IMR-90 (cell line): ENCODE data around the gene FAHD2A. TPM values are rescaled to one million over a fixed set of nuclear protein-coding genes. Genes with fewer than 3 reads are reported as not detected.
A peak's percentile ranks its signal among the peaks of the same experiment; 100 is the strongest.
"Not testable (repeated sequence)": the region's sequence is repeated elsewhere in the genome, so short reads cannot be mapped to it uniquely, and the experiment has no call there.

Source experiments
- ATAC-seq: fragments of 200-7000 bp; cut with Tn5 transposase; 2 replicates; pipeline ENCODE4 v1.9.1; 2020; ENCODE audit warnings: low read depth, mild to moderate bottlenecking, moderate library complexity
- BruUV-seq: library from RNA; stranded (reverse); fragments of 400-500 nt; replicated peaks from 2 replicates; lab custom pipeline; 2021; lab: Mats Ljungman, UMichigan
- CTCF ChIA-PET: fragments of 300-600 bp; formaldehyde crosslinking; extraction: SDS; loops from one replicate; lab custom pipeline; 2021; ENCODE audit warnings: antibody characterized with exemption; lab: Yijun Ruan, JAX
- POLR2A ChIA-PET: fragments of 300-600 bp; sonication (Branson Sonifier 250); formaldehyde crosslinking; loops from one replicate; lab custom pipeline; 2022; ENCODE audit warnings: antibody characterized with exemption; ENCODE audit not compliant: unreplicated experiment; lab: Charles Lee
- DNase-seq: peaks from one replicate; pipeline ENCODE4 v3.0.0; 2013
- H2AFZ ChIP-seq: replicated peaks from 2 replicates; pipeline ENCODE3; 2013; ENCODE audit warnings: low read length, mild to moderate bottlenecking; ENCODE audit not compliant: poor library complexity
- H2AK5ac ChIP-seq: 2 replicates; pipeline ENCODE4 v1.6.1; 2013; ENCODE audit warnings: low read depth, low read length, inconsistent platforms
- H2AK9ac ChIP-seq: replicated peaks from 2 replicates; pipeline ENCODE3; 2013; ENCODE audit warnings: mild to moderate bottlenecking, low read depth, low read length, moderate library complexity; ENCODE audit not compliant: poor library complexity
- H2BK120ac ChIP-seq: 2 replicates; pipeline ENCODE4 v1.6.1; 2013; ENCODE audit warnings: low read depth, low read length, inconsistent platforms
- H2BK15ac ChIP-seq: 3 replicates; pipeline ENCODE4 v1.6.1; 2013; ENCODE audit warnings: low read depth, low read length, inconsistent platforms
- H2BK20ac ChIP-seq: 2 replicates; pipeline ENCODE4 v1.6.1; 2013; ENCODE audit warnings: low read depth, mild to moderate bottlenecking, inconsistent platforms, low read length, moderate library complexity
- H2BK5ac ChIP-seq: 2 replicates; pipeline ENCODE4 v1.6.1; 2013; ENCODE audit warnings: mild to moderate bottlenecking, low read depth, low read length, inconsistent platforms; ENCODE audit not compliant: poor library complexity, severe bottlenecking
- H3K14ac ChIP-seq: replicated peaks from 2 replicates; pipeline ENCODE4 v1.6.1; 2013; ENCODE audit warnings: low read depth, low read length, inconsistent platforms
- H3K18ac ChIP-seq: 2 replicates; pipeline ENCODE4 v1.6.1; 2013; ENCODE audit warnings: low read depth, low read length, control low read depth
- H3K23ac ChIP-seq: 2 replicates; pipeline ENCODE4 v1.6.1; 2013; ENCODE audit warnings: low read depth, low read length, inconsistent platforms
- H3K27ac ChIP-seq: 2 replicates; pipeline ENCODE4 v1.5.1; 2013; ENCODE audit warnings: mild to moderate bottlenecking, control low read depth, low read length; ENCODE audit not compliant: insufficient read depth
- H3K27me3 ChIP-seq: 2 replicates; pipeline ENCODE4 v1.6.1; 2013; ENCODE audit warnings: low read length; ENCODE audit not compliant: control insufficient read depth, insufficient read depth
- H3K36me3 ChIP-seq: 2 replicates; pipeline ENCODE4 v1.6.1; 2013; ENCODE audit warnings: low read length, mixed read lengths; ENCODE audit not compliant: control insufficient read depth, insufficient read depth
- H3K4ac ChIP-seq: 2 replicates; pipeline ENCODE4 v1.6.1; 2013; ENCODE audit warnings: low read depth, low read length, inconsistent platforms
- H3K4me1 ChIP-seq: 2 replicates; pipeline ENCODE4 v1.6.1; 2013; ENCODE audit warnings: low read length, mixed read lengths; ENCODE audit not compliant: control insufficient read depth, insufficient read depth
- H3K4me2 ChIP-seq: 2 replicates; pipeline ENCODE4 v1.6.1; 2013; ENCODE audit warnings: low read depth, mild to moderate bottlenecking, control low read depth, low read length, moderate library complexity
- H3K4me3 ChIP-seq: 2 replicates; pipeline ENCODE4 v1.5.1; 2013; ENCODE audit warnings: low read depth, mild to moderate bottlenecking, control low read depth, low read length, moderate library complexity; ENCODE audit not compliant: insufficient read depth
- H3K56ac ChIP-seq: 2 replicates; pipeline ENCODE4 v1.6.1; 2013; ENCODE audit warnings: low read length, inconsistent platforms; ENCODE audit not compliant: insufficient read depth; ENCODE audit errors: extremely low read depth
- H3K79me1 ChIP-seq, 2 experiments: 2 replicates each; pipeline ENCODE4 v1.6.1; 2013; ENCODE audit warnings: low read length in 2 of 2, inconsistent platforms in 1 of 2, low read depth in 1 of 2
- H3K9ac ChIP-seq: 2 replicates; pipeline ENCODE4 v1.6.1; 2013; ENCODE audit warnings: low read depth, low read length, control low read depth
- H3K9me1 ChIP-seq: 2 replicates; pipeline ENCODE4 v1.6.1; 2013; ENCODE audit warnings: low read length, inconsistent platforms; ENCODE audit not compliant: insufficient read depth
- H3K9me3 ChIP-seq: 2 replicates; pipeline ENCODE4 v1.6.1; 2013; ENCODE audit warnings: low read length; ENCODE audit not compliant: control insufficient read depth, insufficient read depth
- H4K20me1 ChIP-seq: 2 replicates; pipeline ENCODE4 v1.6.1; 2013; ENCODE audit warnings: low read length, inconsistent platforms; ENCODE audit not compliant: insufficient read depth
- H4K5ac ChIP-seq: 2 replicates; pipeline ENCODE4 v1.6.1; 2013; ENCODE audit warnings: mild to moderate bottlenecking, low read depth, low read length, control low read depth
- H4K8ac ChIP-seq, 2 experiments: 2 replicates each; pipeline ENCODE4 v1.6.1; 2013; ENCODE audit warnings: low read depth in 2 of 2, low read length in 2 of 2, control low read depth in 1 of 2, inconsistent platforms in 1 of 2
- H4K91ac ChIP-seq: 2 replicates; pipeline ENCODE4 v1.6.1; 2013; ENCODE audit warnings: low read depth, low read length, inconsistent platforms; ENCODE audit not compliant: insufficient read depth
- WGBS, 2 experiments: methylation state at CpG; one replicate each; pipeline versions ENCODE4 v1.1.5 to v1.1.7; 2013; ENCODE audit warnings: missing lambda C conversion rate in 2 of 2; ENCODE audit not compliant: insufficient read length in 1 of 2; ENCODE audit errors: extremely low coverage in 2 of 2; 5-methylcytosine and 5-hydroxymethylcytosine counted together
- dilution Hi-C: fragments of 300-500 bp; cut with HindIII; formaldehyde crosslinking; loops from one replicate; pipeline ENCODE4 v1.14.3; 2018; ENCODE audit warnings: low sequenced_read_pairs; ENCODE audit not compliant: unreplicated experiment
- in situ Hi-C: fragments of 300-500 bp; cut with MboI; formaldehyde crosslinking; loops from 3 replicates; pipeline ENCODE4 v1.14.3; 2019; ENCODE audit warnings: low sequenced_read_pairs, inconsistent platforms, mixed read lengths
- intact Hi-C: fragments of 100-400 bp; cut with micrococcal nuclease; formaldehyde crosslinking; loops from 2 replicates; pipeline ENCODE4 v1.10.0; 2022
- polyA plus RNA-seq, 3 experiments: library from polyadenylated mRNA; depleted of rRNA; stranded (reverse); fragments of >200 nt; gene quantifications; 2 replicates each; pipeline ENCODE4 v1.2.3, GENCODE V29; 2012; ENCODE audit warnings: low replicate concordance in 1 of 3
- total RNA-seq: library from RNA; depleted of rRNA; stranded (reverse); fragments of >200 nt; gene quantifications from 2 replicates; pipeline ENCODE4 v1.2.3, GENCODE V29; 2012

FAHD2A gene
- total and polyA plus RNA-seq, 2 of the 4 experiments (the other 2 are of a cell fraction): 35.1 to 36.2 TPM

- dilution Hi-C loops, H4K20me1 ChIP-seq, in situ Hi-C loops, H2BK120ac ChIP-seq, H3K9me3 ChIP-seq, H3K9me1 ChIP-seq, H2AK9ac ChIP-seq, CTCF ChIA-PET, H4K5ac ChIP-seq, H3K4me3 ChIP-seq, H3K18ac ChIP-seq, POLR2A ChIA-PET, H3K27ac ChIP-seq, H3K36me3 ChIP-seq, H4K8ac ChIP-seq, H3K4me1 ChIP-seq, H2AK5ac ChIP-seq, H3K27me3 ChIP-seq, BruUV-seq, H4K91ac ChIP-seq, H2AFZ ChIP-seq, H3K79me1 ChIP-seq, H3K4me2 ChIP-seq, H2BK15ac ChIP-seq, intact Hi-C loops, H3K14ac ChIP-seq, ATAC-seq, H3K4ac ChIP-seq, H3K9ac ChIP-seq, H2BK5ac ChIP-seq, DNase-seq, H3K56ac ChIP-seq, H2BK20ac ChIP-seq, H3K23ac ChIP-seq: not testable (repeated sequence)
- no CpG with 5 or more reads among the region's 8 CpGs for WGBS, 2 experiments
Observed at GRCh38 chr2:95429748-95430467, 27.4 kb downstream of the FAHD2A start.

- H4K91ac ChIP-seq, H3K9me1 ChIP-seq, POLR2A ChIA-PET, H3K27ac ChIP-seq, H3K18ac ChIP-seq, H3K4me2 ChIP-seq, intact Hi-C loops, H3K23ac ChIP-seq, H2BK20ac ChIP-seq, H4K5ac ChIP-seq, H3K9me3 ChIP-seq, H3K4me1 ChIP-seq, H3K36me3 ChIP-seq, H2AK5ac ChIP-seq, H3K27me3 ChIP-seq, H3K4me3 ChIP-seq, H3K56ac ChIP-seq, H3K79me1 ChIP-seq, H2AK9ac ChIP-seq, in situ Hi-C loops, dilution Hi-C loops, DNase-seq, H3K9ac ChIP-seq, H2BK15ac ChIP-seq, H3K14ac ChIP-seq, H4K20me1 ChIP-seq, H2AFZ ChIP-seq, CTCF ChIA-PET, BruUV-seq: not testable (repeated sequence)
- Histone ChIP-seq H2BK120ac (peak overlapping the region; percentile 54; the same call in 1 of the 2 replicates), H2BK5ac (peak overlapping the region; percentile 62), H3K4ac (peak overlapping the region; percentile 77), H4K8ac (peak overlapping the region in 1 of 2 experiments; percentile 68; a peak in 1 of 4 replicates)
- no CpG with 5 or more reads among the region's 4 CpGs for WGBS, 2 experiments
- ATAC-seq: peak; percentile 37
Observed at GRCh38 chr2:95433373-95433772, 30.9 kb downstream of the FAHD2A start.
